T-helper 17 cell (primary cell): Measurements from ENCODE around the gene GPR107. TPM values are rescaled to one million over a fixed set of nuclear protein-coding genes. Genes with fewer than 3 reads are reported as not detected.

Source experiments
- ATAC-seq: fragments of 150-1000 bp; cut with Tn5 transposase; 2 replicates; pipeline ENCODE4 v1.10.0; 2021; ENCODE audit warnings: mild to moderate bottlenecking, moderate library complexity
- DNase-seq, 3 donors: peaks; one replicate each; pipeline versions ENCODE4 v3.0.0 to v3.0.0-alpha.2; 2020 to 2021
- H3K9me3 ChIP-seq: one replicate; pipeline ENCODE4 v1.7.0; 2013; ENCODE audit warnings: low read length, mild to moderate bottlenecking; ENCODE audit not compliant: control insufficient read depth, poor library complexity, severe bottlenecking
- H3K27ac Mint-ChIP-seq: one replicate; pipeline ENCODE4 v1.8.0; 2022; ENCODE audit warnings: mild to moderate bottlenecking, moderate library complexity, mixed read lengths
- H3K27me3 Mint-ChIP-seq: one replicate; pipeline ENCODE4 v1.8.0; 2022; ENCODE audit warnings: mixed read lengths
- H3K36me3 Mint-ChIP-seq: one replicate; pipeline ENCODE4 v1.8.0; 2022; ENCODE audit warnings: low read depth, mixed read lengths
- H3K4me1 Mint-ChIP-seq: one replicate; pipeline ENCODE4 v1.8.0; 2022; ENCODE audit warnings: mild to moderate bottlenecking, mixed read lengths
- H3K4me3 Mint-ChIP-seq: one replicate; pipeline ENCODE4 v1.8.0; 2022; ENCODE audit warnings: mild to moderate bottlenecking, moderate library complexity, mixed read lengths
- total RNA-seq, 4 donors: library from RNA in 2 of 4; stranded (reverse) in 2 of 4; gene quantifications; one replicate each; pipeline ENCODE4 v1.2.3 and lab custom pipeline; 2022 to 2026

The GPR107 gene
- total RNA-seq, 2 donors from 2014 or later: 22.1 to 26.2 TPM

GRCh38 chr9:130187523-130187846, 133.8 kb downstream of the GPR107 start:
- no peak for DNase-seq
- H3K9me3 ChIP-seq: no peaks in the 10 kb centered on the region
- Mint-ChIP-seq H3K27ac (no peak overlapping the region), H3K27me3 (no peaks in the 10 kb centered on the region), H3K36me3 (no peaks in the 10 kb centered on the region), H3K4me3 (no peak overlapping the region), H3K4me1 (peaks cover 5% of the 10 kb centered on the region)
- no peak for ATAC-seq

- no peaks in the 10 kb centered on the region for H3K9me3 ChIP-seq
- Mint-ChIP-seq H3K4me3 (no peak overlapping the region), H3K36me3 (no peaks in the 10 kb centered on the region), H3K4me1 (peaks cover 4% of the 10 kb centered on the region), H3K27me3 (no peaks in the 10 kb centered on the region), H3K27ac (no peak overlapping the region)
- no peak for ATAC-seq
- no peak for DNase-seq
Observed at GRCh38 chr9:130188860-130189481, 135.3 kb downstream of the GPR107 start.

Other genes with a start within 250 kb of the GPR107 start
- gene TOR1A, start 229.8 kb upstream of the GPR107 start, total RNA-seq: 10 to 100 TPM; 16.7 to 17.2 TPM
- 100 to 1,000 TPM in 1 of 2 donors, 10 to 100 TPM in 1; 96.2 to 111 TPM for gene C9orf78, start 218.6 kb upstream of the GPR107 start, total RNA-seq
- gene USP20, start 218.4 kb upstream of the GPR107 start, total RNA-seq: 10 to 100 TPM; 80.7 to 90.0 TPM
- 100 to 1,000 TPM; 219 to 221 TPM for gene FNBP1, start 10.7 kb upstream of the GPR107 start, total RNA-seq
- gene NCS1, start 118.5 kb downstream of the GPR107 start, total RNA-seq: under 1 TPM; 0.12 to 0.31 TPM
- gene HMCN2, start 211.9 kb downstream of the GPR107 start, total RNA-seq: under 1 TPM in 1 of 2 donors, not detected in 1; 0.12 TPM